A673 (cell line): ENCODE results near the gene DNASE1. TPM values are rescaled to one million over a fixed set of nuclear protein-coding genes. Genes with fewer than 3 reads are reported as not detected.
A peak's percentile ranks its signal among the peaks of the same experiment; 100 is the strongest.

Source experiments
- BruUV-seq: library from RNA; stranded (reverse); fragments of 400-500 nt; replicated peaks from 2 replicates; lab custom pipeline; 2021; lab: Mats Ljungman, UMichigan
- CTCF ChIA-PET: fragments of 300-600 bp; sonication (Branson Sonifier 250); formaldehyde crosslinking; loops from one replicate; lab custom pipeline; 2022; ENCODE audit warnings: antibody characterized with exemption; lab: Charles Lee
- POLR2A ChIA-PET: fragments of 300-600 bp; sonication (Branson Sonifier 250); formaldehyde crosslinking; loops from one replicate; lab custom pipeline; 2022; ENCODE audit warnings: antibody characterized with exemption; ENCODE audit not compliant: low non-redundant PET; lab: Charles Lee
- DNase-seq: peaks from one replicate; pipeline ENCODE4 v3.0.0-alpha.2; 2015; ENCODE audit warnings: low spot score
- H3K27ac ChIP-seq: fragments of 200-600 bp; sonication (generic); 2 replicates; pipeline ENCODE4 v1.5.1; 2016; ENCODE audit warnings: mixed run types, low read depth, mild to moderate bottlenecking, mixed read lengths, antibody characterized with exemption, low read length; ENCODE audit not compliant: poor library complexity, severe bottlenecking
- H3K27me3 ChIP-seq: fragments of 200-600 bp; sonication (generic); replicated peaks from 2 replicates; pipeline ENCODE4 v1.6.1; 2017; ENCODE audit warnings: mixed run types, low read depth, mild to moderate bottlenecking, mixed read lengths, antibody characterized with exemption, low read length; ENCODE audit not compliant: insufficient read depth, poor library complexity
- H3K36me3 ChIP-seq: fragments of 200-600 bp; sonication (generic); 2 replicates; pipeline ENCODE4 v1.6.1; 2016; ENCODE audit warnings: mixed run types, mild to moderate bottlenecking, mixed read lengths, antibody characterized with exemption, low read length; ENCODE audit not compliant: insufficient read depth, poor library complexity, severe bottlenecking
- H3K4me1 ChIP-seq: fragments of 200-600 bp; sonication (generic); 2 replicates; pipeline ENCODE4 v1.6.1; 2017; ENCODE audit warnings: mixed run types, mild to moderate bottlenecking, mixed read lengths, antibody characterized with exemption, low read length; ENCODE audit not compliant: insufficient read depth, poor library complexity, severe bottlenecking
- H3K4me3 ChIP-seq: fragments of 200-600 bp; sonication (generic); 2 replicates; pipeline ENCODE4 v1.5.1; 2016; ENCODE audit warnings: low read depth, mixed run types, mild to moderate bottlenecking, mixed read lengths, low read length; ENCODE audit not compliant: poor library complexity, severe bottlenecking
- H3K9me3 ChIP-seq: fragments of 200-600 bp; sonication (generic); 2 replicates; pipeline ENCODE4 v1.6.1; 2016; ENCODE audit warnings: mixed run types, low read depth, mild to moderate bottlenecking, mixed read lengths, antibody characterized with exemption, low read length; ENCODE audit not compliant: poor library complexity, severe bottlenecking
- CTCF ChIP-seq: fragments of 300-800, 200-600 bp; sonication (generic); conservative IDR thresholded peaks from 2 replicates; pipeline ENCODE4 v1.5.1; 2017; ENCODE audit warnings: low read depth, mild to moderate bottlenecking, antibody characterized with exemption, low read length, moderate library complexity, mixed read lengths
- EZH2 ChIP-seq: fragments of 200-600 bp; sonication (generic); IDR thresholded peaks from 2 replicates; pipeline ENCODE4 v1.6.1; 2017; ENCODE audit warnings: borderline replicate concordance, low read depth, mild to moderate bottlenecking, mixed read lengths, antibody characterized with exemption, low read length; ENCODE audit not compliant: poor library complexity, severe bottlenecking
- intact Hi-C: fragments of 100-400 bp; cut with micrococcal nuclease; formaldehyde crosslinking; loops from one replicate; pipeline ENCODE4 v1.10.0; 2022; ENCODE audit not compliant: unreplicated experiment
- total RNA-seq: library from RNA; stranded (reverse); gene quantifications from 2 replicates; pipeline ENCODE4 v1.2.3, GENCODE V29; 2021

The DNASE1 gene
- total RNA-seq, 1 experiment from 2014 or later = 17.9 TPM

GRCh38 chr16:3610698-3611145 is 43.8 kb upstream of the DNASE1 start:
- intact Hi-C loops = no loop called here
- Histone ChIP-seq H3K4me3 (peak overlapping the region; percentile 92), H3K27ac (peak overlapping the region; percentile 85), H3K4me1 (peaks cover 8% of the 10 kb centered on the region), H3K27me3 (no peaks in the 10 kb centered on the region), H3K36me3 (peaks cover 4% of the 10 kb centered on the region), H3K9me3 (no peaks in the 10 kb centered on the region)
- no TSS peak for BruUV-seq
- DNase-seq = no peak
- POLR2A ChIA-PET = no interaction called here
- CTCF ChIA-PET = no interaction called here
- TF ChIP-seq EZH2 (no peak), CTCF (no peak)

- ChIA-PET CTCF (interaction anchor here (0.5 kb wide), 1 partner anchor 704 kb away, joined by 10 read pairs; no protein-coding TSS in a partner anchor), POLR2A (interaction anchor here (1.0 kb wide), 1 partner anchor 15 kb away, joined by 5 read pairs; no protein-coding TSS in a partner anchor)
- DNase-seq = peak; percentile 96
- Histone ChIP-seq H3K27ac (peak within 1 kb of the TSS; percentile 85), H3K4me1 (peaks cover 8% of the 10 kb centered on the region), H3K36me3 (peaks cover 4% of the 10 kb centered on the region), H3K9me3 (no peaks in the 10 kb centered on the region), H3K27me3 (no peaks in the 10 kb centered on the region), H3K4me3 (peak within 1 kb of the TSS; percentile 92)
- no TSS peak for BruUV-seq
- intact Hi-C loops = no loop called here
- TF ChIP-seq CTCF = no peak
- no peak for TF ChIP-seq EZH2
These were observed 43.1 kb upstream of the DNASE1 start, which contains the start of gene SLX4 for GRCh38 chr16:3611146-3611975. Gene SLX4, minus strand, starts transcription at chr16:3611606. Its CDS starts 2,642 bp downstream, at chr16:3608964.

GRCh38 chr16:3612510-3613466 is 41.7 kb upstream of the DNASE1 start:
- no peak overlapping the region for H3K27ac ChIP-seq
- no peaks in the 10 kb centered on the region for H3K27me3 ChIP-seq
- peak overlapping the region; percentile 92 for H3K4me3 ChIP-seq
- POLR2A ChIA-PET = no interaction called here
- no peak for DNase-seq
- intact Hi-C loops = no loop called here
- H3K9me3 ChIP-seq = no peaks in the 10 kb centered on the region
- TF ChIP-seq EZH2 = no peak
- TF ChIP-seq CTCF = no peak
- CTCF ChIA-PET = no interaction called here
- peaks cover 8% of the 10 kb centered on the region for H3K4me1 ChIP-seq
- peaks cover 4% of the 10 kb centered on the region for H3K36me3 ChIP-seq
- no TSS peak for BruUV-seq
